ENCODE results near the gene POLDIP3.
A peak's percentile ranks its signal among the peaks of the same experiment; 100 is the strongest.
"Not testable (repeated sequence)": the region's sequence is repeated elsewhere in the genome, so short reads cannot be mapped to it uniquely, and the experiment has no call there.

POLDIP3 gene

DNA sequence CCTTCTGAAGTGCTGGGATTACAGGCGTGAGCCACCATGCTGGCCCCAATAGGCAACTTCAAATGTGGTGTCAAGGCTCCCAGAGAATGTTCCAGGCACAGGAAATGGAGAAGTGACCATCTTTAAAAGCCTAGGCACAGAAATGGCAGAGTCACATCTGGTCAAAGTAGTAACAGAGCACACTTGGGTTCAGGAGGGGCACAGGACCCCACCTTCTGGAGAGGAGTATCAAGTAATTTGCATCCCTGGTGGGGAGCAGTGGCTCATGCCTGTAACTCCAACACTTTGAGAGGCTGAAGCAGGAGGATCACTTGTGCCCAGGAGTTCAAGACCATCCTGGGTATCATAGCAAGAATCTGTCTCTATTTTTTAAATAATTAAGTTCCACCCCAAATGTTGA, 31.7 kb downstream of the POLDIP3 start:
- no peak for DNase-seq

DNA sequence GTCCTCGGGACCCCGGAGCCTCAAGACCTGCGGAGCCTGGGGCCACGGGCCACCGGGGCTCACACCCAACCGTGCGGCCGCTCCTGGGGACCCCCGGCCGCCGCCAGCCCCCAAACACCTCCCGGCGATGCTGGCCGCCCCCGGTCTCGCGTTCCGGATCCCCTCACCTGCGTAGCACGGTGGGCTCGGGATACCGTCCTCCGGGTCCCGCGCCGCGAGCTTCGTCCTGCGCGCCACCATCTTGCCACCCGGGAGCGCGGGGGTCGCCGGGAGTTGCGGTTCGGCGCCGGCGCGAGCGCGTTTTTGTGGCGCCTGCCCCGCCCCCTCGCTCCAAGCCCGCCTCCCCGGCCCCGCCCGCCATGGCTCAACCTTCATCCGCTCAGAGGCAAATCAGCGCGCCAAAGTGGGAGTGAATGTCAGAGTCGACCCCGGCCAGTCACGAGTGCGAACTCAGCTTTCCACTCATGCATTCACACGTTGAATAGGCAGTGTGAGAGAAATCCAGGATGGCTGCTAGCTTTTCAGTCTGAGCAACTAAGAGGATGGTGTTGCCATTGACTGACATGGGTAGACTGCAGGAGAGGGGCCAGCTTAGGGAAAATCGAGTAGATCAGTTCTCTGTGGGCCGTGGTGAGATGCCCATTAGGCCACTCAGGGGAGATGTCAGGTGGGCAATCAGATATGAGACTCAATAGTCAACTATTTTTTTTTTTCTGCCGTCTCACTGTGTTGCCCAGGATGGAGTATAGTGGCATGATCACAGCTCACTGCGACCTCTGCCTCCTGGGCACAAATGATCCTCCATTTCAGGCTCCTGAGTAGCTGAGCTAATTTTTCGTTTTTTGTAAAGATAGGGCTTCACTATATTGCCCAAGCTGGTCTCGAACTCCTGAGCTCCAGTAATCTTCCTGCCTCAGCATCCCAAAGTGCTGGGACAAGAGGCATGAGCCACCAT, 32.6 kb downstream of the POLDIP3 start:
- peak; percentile 94 for DNase-seq

DNA sequence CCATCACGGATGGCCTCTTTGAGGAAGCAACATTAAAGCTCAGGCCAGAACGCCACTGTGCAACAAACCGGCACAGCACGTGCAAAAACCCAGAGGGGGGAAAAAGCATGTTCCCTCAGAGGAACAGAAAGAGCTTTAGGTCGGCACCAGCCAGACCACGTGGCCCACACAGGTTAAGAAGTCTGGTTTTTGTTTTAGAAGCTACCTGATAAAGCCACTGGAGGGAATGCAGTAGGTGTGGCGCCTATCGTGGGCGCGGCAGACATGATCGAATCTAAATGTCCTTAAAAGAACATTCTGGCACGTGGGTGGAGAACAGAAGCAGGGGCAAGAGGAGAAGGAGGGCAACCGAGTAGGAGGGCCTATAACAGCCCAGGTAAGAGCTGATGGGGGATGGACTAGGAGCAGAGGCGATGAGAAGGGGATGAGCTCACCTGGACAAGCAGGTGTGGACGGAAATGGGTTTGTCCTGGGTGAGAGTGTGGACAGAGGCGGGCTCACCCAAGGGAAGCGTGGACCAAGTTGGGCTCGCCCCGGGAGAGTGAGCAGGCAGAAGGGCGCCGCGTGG, 33.4 kb downstream of the POLDIP3 start:
- not testable (repeated sequence) for DNase-seq

DNA sequence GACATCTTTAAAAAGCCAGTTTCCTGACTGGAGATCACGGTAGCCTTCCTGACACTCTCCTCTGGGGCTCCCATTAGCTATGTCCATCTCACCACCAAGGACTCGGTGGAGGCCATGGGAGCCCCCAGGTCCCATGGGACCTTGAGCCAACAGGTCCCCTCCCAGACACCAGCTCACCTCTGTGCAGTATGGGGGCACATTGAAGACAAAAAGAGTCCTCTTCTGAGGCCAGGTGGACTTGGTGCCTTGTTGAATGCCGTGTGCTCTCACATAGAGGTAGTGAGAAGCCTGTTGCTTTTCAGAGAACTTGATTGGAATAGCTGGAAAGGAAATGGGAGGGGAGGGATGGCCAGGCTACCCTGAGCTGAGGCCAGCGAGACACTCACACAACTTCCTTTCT, 34.6 kb downstream of the POLDIP3 start:
- DNase-seq: not testable (repeated sequence)

DNA sequence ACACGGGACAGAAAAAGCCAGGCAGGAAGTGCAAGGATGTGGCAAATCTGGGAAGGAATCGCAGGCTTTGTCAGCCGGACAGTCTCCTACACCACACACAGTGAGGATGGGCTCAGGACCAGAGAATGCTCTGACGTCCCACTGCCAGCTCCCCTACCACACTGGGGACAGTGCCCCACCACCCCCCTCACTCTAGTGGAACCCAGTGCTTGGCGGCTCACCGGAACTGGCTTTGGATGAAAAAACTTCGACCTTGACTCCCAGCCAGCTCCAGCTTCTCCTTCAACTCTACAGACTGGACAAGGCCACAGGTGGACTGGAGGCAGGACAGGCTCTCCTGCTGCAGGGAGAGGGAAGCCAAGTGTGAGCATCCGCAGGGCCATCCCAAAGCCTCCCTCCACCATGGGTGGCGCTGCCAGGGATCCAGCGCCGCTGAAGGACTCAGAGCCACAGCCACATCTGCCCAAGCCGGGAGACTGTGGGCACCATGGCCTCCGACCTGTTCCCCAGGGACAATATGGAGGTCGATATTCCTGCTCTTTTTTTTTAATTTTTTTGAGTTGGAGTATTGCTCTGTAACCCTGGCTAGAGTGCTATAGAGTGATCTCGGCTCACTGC, 37.0 kb downstream of the POLDIP3 start:
- no peak for DNase-seq

DNA sequence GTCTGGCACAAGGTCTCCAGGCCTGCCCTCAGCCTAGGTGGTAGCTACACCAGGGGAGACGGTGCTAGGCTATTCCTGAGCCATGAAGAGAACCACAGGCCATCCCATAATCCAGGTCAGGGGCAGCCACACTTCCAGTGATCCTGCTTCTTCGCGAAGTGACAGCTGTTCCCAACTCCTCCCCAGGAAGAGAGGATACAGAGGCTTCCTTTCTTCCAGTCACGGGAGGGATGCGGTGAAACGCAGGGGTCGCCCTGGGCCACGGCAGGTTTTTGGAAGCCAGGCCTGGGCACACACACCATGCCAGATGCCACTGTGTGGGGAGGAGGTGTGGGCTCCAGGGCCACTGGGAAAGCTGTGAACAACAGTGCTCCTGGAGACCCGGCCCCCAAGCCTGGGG, 37.5 kb downstream of the POLDIP3 start:
- not testable (repeated sequence) for DNase-seq

DNA sequence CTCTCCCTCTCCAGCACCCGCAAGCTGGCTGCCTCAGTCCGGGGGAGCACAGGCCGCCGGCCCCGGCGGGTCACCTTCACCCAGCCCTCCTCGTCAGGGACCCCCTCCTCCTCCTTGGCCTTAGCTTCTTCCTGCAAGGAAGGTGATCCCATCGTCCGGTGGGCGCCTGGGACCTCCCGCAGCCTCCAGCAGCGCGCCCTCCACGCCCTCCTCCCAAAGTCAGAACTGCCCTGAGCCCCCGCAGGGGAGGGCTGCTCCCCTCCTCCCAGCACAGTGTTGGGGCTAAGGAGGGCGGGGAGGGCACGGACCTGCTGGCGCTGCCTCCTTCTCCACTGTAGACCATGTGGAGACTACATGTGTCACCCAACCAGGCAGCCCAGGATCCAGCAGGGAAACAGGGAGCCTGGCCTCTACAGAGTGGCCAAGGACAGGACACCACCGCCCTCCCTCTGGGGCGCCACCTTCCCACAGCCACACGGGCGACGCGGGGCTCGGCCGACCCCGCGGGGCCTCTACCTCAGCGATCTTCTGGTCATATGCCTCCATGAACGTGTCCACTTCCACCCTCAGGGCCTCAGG, 38.6 kb downstream of the POLDIP3 start:
- DNase-seq: not testable (repeated sequence)

DNA sequence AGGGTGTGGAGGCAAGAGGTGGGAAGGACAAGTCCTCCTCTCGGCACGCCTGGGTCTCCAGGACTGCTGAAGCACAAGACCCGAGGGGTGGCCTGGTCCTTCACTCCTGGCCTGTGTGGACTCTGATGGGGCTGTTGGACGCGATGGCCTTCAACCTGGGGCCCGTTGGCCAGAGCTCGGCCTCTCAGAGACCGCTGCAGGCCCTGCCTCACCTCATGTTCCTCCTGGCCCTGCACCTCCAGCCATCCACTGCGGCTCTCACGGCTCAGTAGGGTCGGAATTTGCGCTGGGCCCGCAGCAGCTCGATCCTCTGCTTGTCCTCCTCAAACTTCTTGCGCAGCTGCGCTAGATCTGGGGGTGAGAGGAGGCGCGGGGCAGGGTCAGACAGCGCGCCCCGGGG, 40.2 kb downstream of the POLDIP3 start:
- DNase-seq: not testable (repeated sequence)

DNA sequence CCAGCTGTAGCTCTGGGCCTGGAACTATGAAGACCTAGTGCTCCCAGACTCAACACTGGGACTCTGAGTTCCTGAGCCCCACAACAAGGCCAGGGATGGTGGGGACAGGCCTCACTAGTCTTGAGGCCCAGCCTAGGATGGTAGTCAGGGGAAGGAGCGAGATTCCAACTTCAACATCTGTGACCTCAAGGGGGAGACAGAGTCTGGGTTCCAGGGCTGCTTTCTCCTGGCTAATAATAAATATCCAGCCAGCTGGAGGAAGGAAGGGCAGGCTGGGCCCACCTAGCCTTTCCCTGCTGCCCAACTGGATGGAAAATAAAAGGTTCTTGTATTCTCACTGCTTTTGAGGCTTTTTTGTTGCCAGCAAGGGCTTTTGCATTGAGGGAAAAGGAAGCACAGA, 40.6 kb downstream of the POLDIP3 start:
- DNase-seq: not testable (repeated sequence)

DNA sequence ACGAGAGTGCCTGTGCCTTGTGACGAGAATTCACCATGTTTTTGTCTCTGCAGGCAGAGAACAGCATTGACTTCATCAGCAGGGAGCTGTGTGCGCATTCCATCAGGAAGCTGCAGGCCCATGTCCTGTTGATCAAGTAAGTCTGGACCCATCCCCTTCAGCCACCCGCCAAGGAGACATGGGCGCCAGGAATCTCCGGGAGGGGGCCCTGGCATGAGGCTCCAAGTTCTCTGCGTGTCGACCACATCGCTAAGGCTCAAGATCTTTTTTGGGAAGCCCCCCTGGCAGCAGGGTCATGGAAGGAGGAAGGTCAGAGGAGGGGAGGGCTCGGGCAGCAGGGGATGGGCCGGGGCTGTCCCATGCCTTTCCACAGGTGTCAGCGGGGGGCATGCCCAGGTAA, 43.6 kb downstream of the POLDIP3 start:
- DNase-seq: not testable (repeated sequence)

DNA sequence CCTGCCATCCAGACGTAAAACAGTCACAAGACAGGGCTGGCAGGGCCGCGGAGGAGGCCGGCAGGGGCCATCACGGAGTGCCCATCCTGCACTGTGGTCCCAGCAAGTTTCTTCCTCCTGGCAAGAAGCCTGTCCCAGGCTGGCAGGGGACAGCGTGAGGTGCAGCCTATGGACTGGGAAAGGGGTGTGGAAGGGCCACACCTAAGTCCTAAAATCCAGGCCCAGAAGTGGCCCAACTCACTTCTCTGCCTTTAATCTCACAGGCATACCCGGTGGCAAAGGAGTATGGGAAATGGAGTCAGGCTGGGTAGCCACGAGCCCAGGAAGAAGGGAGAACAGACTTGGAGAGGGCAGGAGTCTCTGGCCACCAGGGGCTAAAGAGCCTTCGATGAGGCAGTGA, 44.1 kb downstream of the POLDIP3 start:
- not testable (repeated sequence) for DNase-seq

DNA sequence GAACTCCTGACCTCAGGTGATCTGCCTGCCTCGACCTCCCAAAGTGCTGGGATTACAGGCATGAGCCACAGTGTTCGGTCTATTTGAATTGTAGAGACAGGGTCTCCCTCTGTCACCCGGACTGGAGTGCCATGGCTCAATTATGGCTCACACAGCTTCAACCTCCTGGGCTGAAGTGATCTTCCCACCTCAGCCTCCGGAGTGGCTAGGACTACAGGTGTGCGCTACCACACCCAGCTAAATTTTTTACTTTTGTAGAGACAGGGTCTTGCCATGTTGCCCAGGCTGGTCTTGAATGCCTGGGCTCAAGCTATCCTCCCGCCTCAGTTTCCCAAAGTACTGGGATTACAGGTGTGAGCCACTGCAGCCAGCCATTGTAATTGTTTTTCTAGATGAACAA, 46.7 kb downstream of the POLDIP3 start:
- DNase-seq: not testable (repeated sequence)

DNA sequence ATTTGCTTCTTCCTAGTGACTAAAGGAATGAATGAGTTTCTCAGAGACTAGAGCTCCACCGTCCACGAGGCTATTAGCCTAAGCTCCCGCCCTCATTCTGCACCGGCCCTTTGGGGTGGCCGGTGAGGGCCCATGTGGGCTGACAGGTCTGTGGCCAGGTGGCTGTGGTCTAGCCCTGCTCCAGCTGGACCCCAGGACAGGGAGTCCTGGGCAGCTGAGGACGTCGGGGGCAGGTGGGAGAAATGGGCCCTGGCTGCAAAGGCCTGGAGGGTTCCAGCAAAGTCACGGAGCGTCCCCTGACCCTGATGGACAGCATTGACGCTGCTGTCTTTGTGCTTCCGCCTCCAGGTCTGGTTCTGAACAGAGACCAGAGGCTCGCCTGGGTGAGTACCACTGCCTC, 48.7 kb downstream of the POLDIP3 start:
- no peak for DNase-seq

DNA sequence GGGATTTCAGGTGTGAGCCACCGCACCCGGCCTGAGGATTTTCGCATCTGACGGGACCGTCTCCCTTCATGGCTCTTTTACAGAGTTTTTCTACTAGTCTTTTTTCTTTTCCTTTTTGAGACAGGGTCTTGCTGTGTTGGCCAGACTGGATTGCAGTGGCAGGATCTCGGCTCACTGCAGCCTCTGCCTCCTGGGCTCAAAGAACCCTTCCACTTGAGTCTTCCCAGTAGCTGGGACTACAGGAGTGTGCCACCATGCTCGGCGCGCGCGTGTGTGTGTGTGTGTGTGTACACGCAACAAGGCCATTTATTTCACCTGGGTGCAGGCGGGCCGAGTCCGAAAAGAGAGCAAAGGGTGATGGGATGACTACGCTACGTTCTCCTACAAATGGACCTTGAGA, 50.0 kb downstream of the POLDIP3 start:
- DNase-seq: no peak

DNA sequence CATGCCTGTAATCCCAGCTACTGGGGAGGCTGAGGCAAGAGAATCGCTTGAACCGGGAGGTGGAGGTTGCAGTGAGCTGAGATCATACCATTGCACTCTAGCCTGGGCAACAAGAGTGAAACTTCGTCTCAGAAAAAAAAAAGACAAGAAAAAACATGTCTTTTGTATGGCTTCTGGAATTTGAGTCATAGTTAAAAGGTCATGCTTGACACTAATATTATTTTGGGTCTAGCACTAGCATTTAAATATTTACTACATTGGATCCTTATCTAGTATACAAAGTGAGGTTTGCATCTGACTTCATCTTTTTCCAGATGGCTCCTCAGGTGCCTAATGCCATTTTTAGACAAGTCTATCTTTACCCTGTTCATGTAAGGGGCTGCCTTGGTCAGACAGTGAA, 50.7 kb downstream of the POLDIP3 start:
- not testable (repeated sequence) for DNase-seq

DNA sequence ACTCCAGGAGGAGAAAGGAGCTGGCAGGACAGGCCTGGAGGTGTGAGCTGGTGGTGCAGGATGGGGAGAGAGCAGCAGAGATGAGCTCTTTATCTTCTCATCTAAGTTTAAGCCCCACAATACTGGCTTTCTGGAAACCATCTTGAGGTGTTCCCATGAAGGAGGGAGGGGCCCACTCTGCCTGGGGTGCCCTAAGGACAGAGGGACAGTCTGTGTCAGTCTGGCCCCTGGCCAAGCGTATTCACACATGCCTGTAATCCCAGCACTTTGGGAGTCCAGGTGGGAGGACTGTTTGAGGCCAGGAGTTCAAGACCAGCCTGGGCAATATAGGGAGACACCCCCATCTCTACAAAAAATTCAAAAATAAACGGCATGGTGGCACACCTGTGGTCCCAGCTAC, 52.0 kb downstream of the POLDIP3 start:
- DNase-seq: no peak

DNA sequence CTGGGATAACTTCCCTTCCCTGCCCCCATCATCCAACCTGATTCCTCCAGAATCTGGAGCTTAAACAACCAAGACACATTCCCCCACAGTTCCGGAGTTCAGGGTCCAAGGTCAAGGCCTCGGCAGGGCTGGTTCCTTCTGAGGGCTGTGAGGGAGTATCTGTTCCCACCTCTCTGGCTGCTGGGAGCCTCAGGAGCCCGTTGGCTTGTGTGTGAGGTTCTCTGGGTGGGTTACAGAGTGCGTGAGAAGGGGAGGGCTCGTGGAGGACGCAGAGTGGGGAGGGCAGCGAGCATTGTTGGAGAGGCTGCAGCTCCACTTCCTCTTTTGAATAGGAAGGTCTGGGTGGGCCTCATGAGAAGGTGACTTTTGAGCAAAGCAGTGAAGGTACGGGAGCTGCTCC, 52.4 kb downstream of the POLDIP3 start:
- DNase-seq: no peak

DNA sequence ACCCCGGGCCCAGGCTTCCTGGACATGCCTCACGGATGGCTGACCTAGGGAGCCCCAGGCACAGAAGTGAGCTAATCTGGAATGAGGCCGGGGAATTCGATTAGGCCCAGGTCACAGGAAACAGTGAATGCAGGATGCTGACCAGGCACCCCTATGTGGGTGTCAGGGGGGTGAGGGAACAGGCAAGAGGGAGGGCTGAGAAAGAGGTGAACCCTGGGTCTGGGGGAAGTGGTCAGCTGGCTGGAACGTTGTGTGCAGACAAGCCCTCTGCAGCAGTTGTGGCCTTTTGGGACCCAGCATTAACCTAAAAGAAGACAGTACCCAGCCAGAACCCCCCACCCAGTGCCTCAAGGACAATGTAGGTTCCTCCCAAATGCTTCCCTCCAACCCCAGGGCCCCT, 52.8 kb downstream of the POLDIP3 start:
- no peak for DNase-seq

DNA sequence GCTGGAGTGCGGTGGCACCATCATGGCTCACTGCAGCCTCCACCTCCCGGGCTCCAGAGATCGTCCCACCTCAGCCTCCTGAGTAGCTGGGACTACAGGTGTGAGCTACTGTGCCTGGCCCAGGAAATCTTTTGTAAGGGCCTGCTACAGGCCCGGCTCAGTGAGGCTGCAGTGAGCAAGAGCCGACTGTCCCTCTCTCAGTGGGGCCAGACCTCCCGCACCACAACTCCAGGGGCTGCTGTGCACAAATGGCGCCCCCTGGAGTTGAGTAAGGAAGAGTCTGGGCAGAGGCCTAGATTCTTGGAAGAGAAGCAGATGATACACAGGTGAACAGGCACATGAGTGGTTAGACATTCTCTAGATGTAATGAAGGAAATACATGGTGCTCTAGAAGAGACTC, 53.9 kb downstream of the POLDIP3 start:
- no peak for DNase-seq

DNA sequence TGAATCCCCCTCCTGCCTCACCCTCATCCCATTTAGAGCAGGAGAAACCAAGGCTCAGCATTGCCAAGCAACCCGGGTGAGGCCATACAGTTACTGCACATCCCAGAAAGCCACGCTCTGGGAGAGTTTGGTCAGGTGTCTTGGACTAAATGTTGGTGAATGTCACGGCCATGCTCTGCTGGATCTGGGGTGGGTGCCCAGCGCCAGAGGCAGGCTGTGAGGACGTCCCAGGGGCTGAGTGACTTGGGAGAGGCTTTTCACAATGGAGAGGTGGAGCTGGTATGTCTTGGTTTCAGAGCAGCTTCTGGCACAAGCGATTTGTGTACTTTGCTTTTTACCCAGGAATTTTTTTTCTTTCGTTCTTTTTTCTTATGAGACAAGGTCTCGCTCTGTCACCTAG, 54.3 kb downstream of the POLDIP3 start:
- no peak for DNase-seq

DNA sequence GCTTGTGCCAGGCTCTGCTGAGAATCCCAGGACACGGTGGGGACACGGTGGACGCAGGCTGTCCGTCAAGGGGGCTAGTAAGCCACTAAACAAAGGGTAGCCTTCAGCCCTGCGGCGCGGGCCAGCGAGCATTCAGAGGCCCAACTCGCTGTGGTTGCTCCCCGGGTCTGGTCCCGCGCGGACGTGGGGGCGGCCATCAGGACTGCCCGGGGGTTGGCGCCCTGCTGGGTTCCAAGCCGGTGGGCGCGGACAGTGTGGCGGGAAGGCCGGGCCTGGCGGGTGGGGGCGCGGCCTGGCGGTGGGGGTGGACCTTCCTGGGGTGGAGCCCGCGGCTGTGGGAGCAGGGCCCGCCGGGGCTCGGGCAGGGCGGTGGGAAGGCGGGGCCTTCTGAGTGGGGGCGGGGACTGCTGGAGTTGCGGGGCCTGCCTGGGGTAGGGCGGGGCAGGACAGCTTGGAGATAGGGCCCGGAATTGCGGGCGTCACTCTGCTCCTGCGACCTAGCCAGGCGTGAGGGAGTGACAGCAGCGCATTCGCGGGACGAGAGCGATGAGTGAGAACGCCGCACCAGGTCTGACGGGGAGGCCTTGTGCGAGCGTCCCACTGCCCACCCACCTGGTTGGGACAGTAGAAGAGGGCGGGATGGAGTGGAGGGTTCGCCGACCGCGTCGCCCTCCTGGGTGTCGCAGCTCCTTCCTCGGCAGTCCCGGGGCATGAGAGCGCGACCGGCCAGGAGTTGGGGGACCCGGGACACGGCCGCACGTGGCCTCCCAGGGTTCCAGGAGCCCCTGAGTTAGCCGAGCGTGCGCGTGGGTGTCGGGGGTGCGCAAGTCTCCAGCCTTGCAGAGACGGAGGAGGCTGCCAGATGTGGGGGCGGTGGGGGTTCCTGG, 61.0 kb downstream of the POLDIP3 start, which contains the start of gene SERHL2:
Gene SERHL2, plus strand, starts transcription at position 482 of the 887 bp plus-strand sequence. Its CDS starts 65 bp downstream, at position 547.
- DNase-seq: peak; percentile 88

DNA sequence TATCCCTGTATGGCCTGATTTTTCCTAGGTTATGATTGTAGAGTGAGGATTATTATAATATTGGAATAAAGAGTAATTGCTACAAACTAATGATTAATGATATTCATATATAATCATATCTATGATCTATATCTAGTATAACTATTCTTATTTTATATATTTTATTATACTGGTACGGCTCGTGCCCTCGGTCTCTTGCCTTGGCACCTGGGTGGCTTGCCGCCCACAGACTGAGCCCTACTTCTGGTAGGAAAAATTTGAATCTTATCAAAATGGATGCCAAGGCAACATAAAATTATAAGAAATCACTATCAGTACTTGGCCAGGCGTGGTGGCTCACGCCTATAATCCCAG, 62.4 kb downstream of the POLDIP3 start:
- DNase-seq: not testable (repeated sequence)
